Measurements from ENCODE around the gene LRRTM4. TPM values are rescaled to one million over a fixed set of nuclear protein-coding genes. Genes with fewer than 3 reads are reported as not detected.

Gene LRRTM4
- total RNA-seq, 1 donor from 2014 or later = 18.6 TPM

- H3K4me1 Mint-ChIP-seq (ENCODE audit: low read depth, unreplicated experiment) = no peaks in the 10 kb centered on the region
- no peak overlapping the region for H3K27ac Mint-ChIP-seq (ENCODE audit: unreplicated experiment)
- no peak overlapping the region for H3K4me3 Mint-ChIP-seq (ENCODE audit: unreplicated experiment)
- H3K9me3 Mint-ChIP-seq (ENCODE audit: unreplicated experiment) = no peaks in the 10 kb centered on the region
- DNase-seq = no peak
- TF ChIP-seq, protein P1, sequence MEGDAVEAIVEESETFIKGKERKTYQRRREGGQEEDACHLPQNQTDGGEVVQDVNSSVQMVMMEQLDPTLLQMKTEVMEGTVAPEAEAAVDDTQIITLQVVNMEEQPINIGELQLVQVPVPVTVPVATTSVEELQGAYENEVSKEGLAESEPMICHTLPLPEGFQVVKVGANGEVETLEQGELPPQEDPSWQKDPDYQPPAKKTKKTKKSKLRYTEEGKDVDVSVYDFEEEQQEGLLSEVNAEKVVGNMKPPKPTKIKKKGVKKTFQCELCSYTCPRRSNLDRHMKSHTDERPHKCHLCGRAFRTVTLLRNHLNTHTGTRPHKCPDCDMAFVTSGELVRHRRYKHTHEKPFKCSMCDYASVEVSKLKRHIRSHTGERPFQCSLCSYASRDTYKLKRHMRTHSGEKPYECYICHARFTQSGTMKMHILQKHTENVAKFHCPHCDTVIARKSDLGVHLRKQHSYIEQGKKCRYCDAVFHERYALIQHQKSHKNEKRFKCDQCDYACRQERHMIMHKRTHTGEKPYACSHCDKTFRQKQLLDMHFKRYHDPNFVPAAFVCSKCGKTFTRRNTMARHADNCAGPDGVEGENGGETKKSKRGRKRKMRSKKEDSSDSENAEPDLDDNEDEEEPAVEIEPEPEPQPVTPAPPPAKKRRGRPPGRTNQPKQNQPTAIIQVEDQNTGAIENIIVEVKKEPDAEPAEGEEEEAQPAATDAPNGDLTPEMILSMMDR (IDR thresholded peaks at IDR 0.05; ENCODE audit: partially characterized antibody, unreplicated experiment) = no peak
- H3K36me3 Mint-ChIP-seq (ENCODE audit: unreplicated experiment) = peaks cover 8% of the 10 kb centered on the region
- peaks cover 1% of the 10 kb centered on the region for H3K27me3 Mint-ChIP-seq (ENCODE audit: unreplicated experiment)
Measured at GRCh38 chr2:77025714-77026113, 496.5 kb downstream of the LRRTM4 start.

DNA sequence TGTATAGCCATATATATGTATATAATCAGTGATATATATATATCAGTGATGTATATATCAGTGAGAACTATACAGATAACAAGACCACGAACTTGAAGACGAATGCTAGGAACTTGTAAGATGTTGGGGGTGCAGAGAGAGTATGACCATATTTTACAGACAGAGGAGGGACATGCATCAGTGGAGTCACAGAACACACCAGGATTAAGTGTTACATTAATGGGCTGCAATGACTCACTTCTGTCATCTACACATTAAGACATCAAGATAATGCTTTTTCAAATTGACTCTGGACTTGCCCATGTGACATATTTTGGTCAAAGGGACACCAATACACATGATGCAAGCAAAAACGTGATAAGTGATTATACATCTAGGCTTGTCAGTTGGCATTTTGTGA lies 501.0 kb downstream of the LRRTM4 start:
- Mint-ChIP-seq H3K4me3 (ENCODE audit: unreplicated experiment) (no peak overlapping the region), H3K9me3 (ENCODE audit: unreplicated experiment) (no peaks in the 10 kb centered on the region), H3K27me3 (ENCODE audit: unreplicated experiment) (peaks cover 1% of the 10 kb centered on the region), H3K27ac (ENCODE audit: unreplicated experiment) (no peak overlapping the region), H3K36me3 (ENCODE audit: unreplicated experiment) (peaks cover 8% of the 10 kb centered on the region), H3K4me1 (ENCODE audit: low read depth, unreplicated experiment) (no peaks in the 10 kb centered on the region)
- no peak for DNase-seq
- TF ChIP-seq, protein P1 (IDR thresholded peaks at IDR 0.05; ENCODE audit: partially characterized antibody, unreplicated experiment) = no peak

GRCh38 chr2:77018219-77018618 lies 504.0 kb downstream of the LRRTM4 start:
- no peaks in the 10 kb centered on the region for H3K9me3 Mint-ChIP-seq (ENCODE audit: unreplicated experiment)
- no peak for DNase-seq

GRCh38 chr2:77017355-77017745 lies 504.8 kb downstream of the LRRTM4 start:
- TF ChIP-seq, protein P1 (IDR thresholded peaks at IDR 0.05; ENCODE audit: partially characterized antibody, unreplicated experiment) = no peak
- no peak for DNase-seq
- H3K4me3 Mint-ChIP-seq (ENCODE audit: unreplicated experiment) = no peak overlapping the region
- no peaks in the 10 kb centered on the region for H3K36me3 Mint-ChIP-seq (ENCODE audit: unreplicated experiment)
- peaks cover 2% of the 10 kb centered on the region for H3K4me1 Mint-ChIP-seq (ENCODE audit: low read depth, unreplicated experiment)
- no peaks in the 10 kb centered on the region for H3K9me3 Mint-ChIP-seq (ENCODE audit: unreplicated experiment)
- no peak overlapping the region for H3K27ac Mint-ChIP-seq (ENCODE audit: unreplicated experiment)
- H3K27me3 Mint-ChIP-seq (ENCODE audit: unreplicated experiment) = peaks cover 1% of the 10 kb centered on the region

More at GRCh38 chr2:77018219-77018618, 504.0 kb downstream of the LRRTM4 start:
- Mint-ChIP-seq H3K27ac (ENCODE audit: unreplicated experiment) (no peak overlapping the region), H3K4me1 (ENCODE audit: low read depth, unreplicated experiment) (no peaks in the 10 kb centered on the region), H3K36me3 (ENCODE audit: unreplicated experiment) (peaks cover 1% of the 10 kb centered on the region), H3K27me3 (ENCODE audit: unreplicated experiment) (peaks cover 1% of the 10 kb centered on the region), H3K4me3 (ENCODE audit: unreplicated experiment) (no peak overlapping the region)
- TF ChIP-seq, protein P1 (IDR thresholded peaks at IDR 0.05; ENCODE audit: partially characterized antibody, unreplicated experiment) = no peak

GRCh38 chr2:77016443-77017354 lies 505.5 kb downstream of the LRRTM4 start:
- H3K27me3 Mint-ChIP-seq (ENCODE audit: unreplicated experiment) = peaks cover 1% of the 10 kb centered on the region
- H3K4me1 Mint-ChIP-seq (ENCODE audit: low read depth, unreplicated experiment) = peaks cover 2% of the 10 kb centered on the region
- no peak for DNase-seq
- no peaks in the 10 kb centered on the region for H3K9me3 Mint-ChIP-seq (ENCODE audit: unreplicated experiment)
- no peaks in the 10 kb centered on the region for H3K36me3 Mint-ChIP-seq (ENCODE audit: unreplicated experiment)
- TF ChIP-seq, protein P1 (IDR thresholded peaks at IDR 0.05; ENCODE audit: partially characterized antibody, unreplicated experiment) = no peak
- no peak overlapping the region for H3K27ac Mint-ChIP-seq (ENCODE audit: unreplicated experiment)
- H3K4me3 Mint-ChIP-seq (ENCODE audit: unreplicated experiment) = no peak overlapping the region

Measured in glutamatergic neuron (in vitro differentiated cells).